Camera-type eye (tissue), 1 donor: ENCODE data around the gene FYCO1. TPM values are rescaled to one million over a fixed set of nuclear protein-coding genes. Genes with fewer than 3 reads are reported as not detected.

ENCODE experiments used
- total RNA-seq: library from RNA; depleted of rRNA; stranded (reverse); fragments of >200 nt; gene quantifications from one replicate; pipeline ENCODE4 v1.2.3, GENCODE V29; 2014

Gene FYCO1
- 51.7 TPM for total RNA-seq

GRCh38 chr3:45995236-45996192 is at the start of gene FYCO1:
Gene FYCO1 (minus strand): TSS chr3:45995824. CDS start chr3:45984910, 10,914 bp downstream.

GRCh38 chr3:46027021-46027705 is 31.5 kb upstream of the FYCO1 start, which contains the start of gene XCR1:
Gene XCR1 (minus strand): TSS chr3:46027483. CDS start chr3:46021947, 5,536 bp downstream.

GRCh38 chr3:45943207-45943846 is 52.3 kb downstream of the FYCO1 start, which contains the start of gene CXCR6:
Gene CXCR6 (plus strand): TSS chr3:45943464. CDS start chr3:45946482, 3,018 bp downstream.

GRCh38 chr3:45885979-45886705 is 109.5 kb downstream of the FYCO1 start, which contains the start of gene CCR9:
Gene CCR9 (plus strand): TSS chr3:45886543. CDS start chr3:45894934, 8,391 bp downstream.

Other genes with a start within 250 kb of the FYCO1 start
- gene SLC6A20, start 199.3 kb downstream of the FYCO1 start, total RNA-seq, result 6.2 TPM
- gene LZTFL1, start 153.7 kb downstream of the FYCO1 start, total RNA-seq, result 55.7 TPM
- gene CCR9, start 109.3 kb downstream of the FYCO1 start, total RNA-seq, result not detected
- gene CXCR6, start 52.4 kb downstream of the FYCO1 start, total RNA-seq, result not detected
- not detected for gene XCR1, start 31.7 kb upstream of the FYCO1 start, total RNA-seq
- gene CCR1, start 212.5 kb upstream of the FYCO1 start, total RNA-seq, result 1.7 TPM
- not detected for gene CCR3, start 246.6 kb upstream of the FYCO1 start, total RNA-seq